H9 (cell line): ENCODE data around the gene SH3TC2. TPM values are rescaled to one million over a fixed set of nuclear protein-coding genes. Genes with fewer than 3 reads are reported as not detected.

Source experiments
- DNase-seq: peaks from one replicate; pipeline ENCODE4 v3.0.0-alpha.2; 2017
- H2AFZ ChIP-seq: one replicate; pipeline ENCODE4 v1.6.1; 2013; ENCODE audit warnings: mild to moderate bottlenecking, low read length, control low read depth, moderate library complexity
- H2AK5ac ChIP-seq: 2 replicates; pipeline ENCODE4 v1.6.1; 2013; ENCODE audit warnings: low read length, control low read depth, mixed read lengths; ENCODE audit not compliant: insufficient read length
- H2BK120ac ChIP-seq: one replicate; pipeline ENCODE4 v1.6.1; 2013; ENCODE audit warnings: low read depth, mild to moderate bottlenecking, low read length, control low read depth, inconsistent platforms; ENCODE audit not compliant: poor library complexity, severe bottlenecking
- H2BK12ac ChIP-seq: 2 replicates; pipeline ENCODE4 v1.6.1; 2013; ENCODE audit warnings: low read length, control low read depth, mixed read lengths, low read depth; ENCODE audit not compliant: insufficient read length
- H2BK15ac ChIP-seq: 2 replicates; pipeline ENCODE4 v1.6.1; 2013; ENCODE audit warnings: low read depth, low read length, control low read depth
- H2BK20ac ChIP-seq: one replicate; pipeline ENCODE4 v1.6.1; 2013; ENCODE audit warnings: low read depth, mild to moderate bottlenecking, low read length, control low read depth, inconsistent platforms; ENCODE audit not compliant: poor library complexity, severe bottlenecking
- H2BK5ac ChIP-seq: 2 replicates; pipeline ENCODE4 v1.6.1; 2013; ENCODE audit warnings: low read length, control low read depth, mixed read lengths; ENCODE audit not compliant: insufficient read length
- H3K14ac ChIP-seq: 2 replicates; pipeline ENCODE4 v1.6.1; 2013; ENCODE audit warnings: low read length, control low read depth; ENCODE audit not compliant: insufficient read depth
- H3K18ac ChIP-seq: 2 replicates; pipeline ENCODE4 v1.6.1; 2013; ENCODE audit warnings: low read depth, mild to moderate bottlenecking, mixed read lengths, low read length, control low read depth; ENCODE audit not compliant: insufficient read length
- H3K23ac ChIP-seq: 2 replicates; pipeline ENCODE4 v1.6.1; 2013; ENCODE audit warnings: low read length, control low read depth, mixed read lengths, low read depth; ENCODE audit not compliant: insufficient read length
- H3K23me2 ChIP-seq: 2 replicates; pipeline ENCODE4 v1.6.1; 2013; ENCODE audit warnings: low read depth, mild to moderate bottlenecking, mixed read lengths, low read length, control low read depth; ENCODE audit not compliant: insufficient read length, poor library complexity, severe bottlenecking
- H3K27ac ChIP-seq: 2 replicates; pipeline ENCODE4 v1.5.1; 2013; ENCODE audit warnings: low read length, control low read depth, mixed read lengths, low read depth; ENCODE audit not compliant: insufficient read length
- H3K27me3 ChIP-seq: 2 replicates; pipeline ENCODE4 v1.6.1; 2013; ENCODE audit warnings: low read length, control low read depth, inconsistent platforms; ENCODE audit not compliant: insufficient read depth
- H3K4ac ChIP-seq: 2 replicates; pipeline ENCODE4 v1.6.1; 2013; ENCODE audit warnings: low read depth, mild to moderate bottlenecking, control low read depth, inconsistent platforms, low read length, moderate library complexity
- H3K4me1 ChIP-seq: 2 replicates; pipeline ENCODE4 v1.6.1; 2013; ENCODE audit warnings: low read length, control low read depth, inconsistent platforms; ENCODE audit not compliant: insufficient read depth
- H3K4me2 ChIP-seq: 2 replicates; pipeline ENCODE4 v1.6.1; 2013; ENCODE audit warnings: low read length, control low read depth, mixed read lengths; ENCODE audit not compliant: insufficient read length, insufficient read depth
- H3K56ac ChIP-seq: 2 replicates; pipeline ENCODE4 v1.6.1; 2013; ENCODE audit warnings: low read depth, mild to moderate bottlenecking, mixed read lengths, low read length, control low read depth; ENCODE audit not compliant: insufficient read length
- H3K79me1 ChIP-seq: 2 replicates; pipeline ENCODE4 v1.6.1; 2013; ENCODE audit warnings: low read depth, mild to moderate bottlenecking, moderate library complexity, low read length, control low read depth, inconsistent platforms; ENCODE audit not compliant: insufficient read depth, poor library complexity, severe bottlenecking
- H3K79me2 ChIP-seq: 2 replicates; pipeline ENCODE4 v1.6.1; 2013; ENCODE audit warnings: low read length, control low read depth, inconsistent platforms; ENCODE audit not compliant: insufficient read depth
- H3K9ac ChIP-seq: 2 replicates; pipeline ENCODE4 v1.6.1; 2013; ENCODE audit warnings: low read length, control low read depth, mixed read lengths; ENCODE audit not compliant: insufficient read length; ENCODE audit errors: extremely low read depth
- H3K9me3 ChIP-seq: one replicate; pipeline ENCODE4 v1.6.1; 2013; ENCODE audit warnings: low read depth, low read length, inconsistent platforms; ENCODE audit not compliant: control insufficient read depth
- H3T11ph ChIP-seq: one replicate; pipeline ENCODE4 v1.6.1; 2013; ENCODE audit warnings: mild to moderate bottlenecking, low read length, control low read depth, inconsistent platforms
- H4K20me1 ChIP-seq: one replicate; pipeline ENCODE4 v1.6.1; 2013; ENCODE audit not compliant: control insufficient read depth, insufficient read length, insufficient read depth
- H4K5ac ChIP-seq: 2 replicates; pipeline ENCODE4 v1.6.1; 2013; ENCODE audit warnings: low read depth, mild to moderate bottlenecking, mixed read lengths, low read length, control low read depth; ENCODE audit not compliant: insufficient read length
- H4K8ac ChIP-seq: replicated peaks from 2 replicates; pipeline ENCODE4 v1.6.1; 2013; ENCODE audit warnings: low read length, control low read depth, mixed read lengths, low read depth; ENCODE audit not compliant: insufficient read length
- H4K91ac ChIP-seq: 2 replicates; pipeline ENCODE4 v1.6.1; 2013; ENCODE audit warnings: low read depth, mild to moderate bottlenecking, moderate library complexity, mixed read lengths, low read length, control low read depth; ENCODE audit not compliant: insufficient read length
- H3K27ac Mint-ChIP-seq, 3 experiments: 2 replicates in 2 of 3; 3 replicates in 1 of 3; pipeline ENCODE4 v1.8.0; 2020 to 2021; ENCODE audit warnings: mixed read lengths in 3 of 3, mild to moderate bottlenecking in 1 of 3, moderate library complexity in 1 of 3
- H3K27me3 Mint-ChIP-seq: 2 replicates; pipeline ENCODE4 v1.8.0; 2021; ENCODE audit warnings: low read depth, mild to moderate bottlenecking, moderate library complexity, mixed read lengths
- H3K36me3 Mint-ChIP-seq, 3 experiments: 2 replicates in 2 of 3; 3 replicates in 1 of 3; pipeline ENCODE4 v1.8.0; 2020 to 2021; ENCODE audit warnings: low read depth in 3 of 3, mixed read lengths in 3 of 3; ENCODE audit not compliant: insufficient read depth in 1 of 3
- H3K4me1 Mint-ChIP-seq, 2 experiments: 2 replicates each; pipeline ENCODE4 v1.8.0; 2020; ENCODE audit warnings: mixed read lengths in 2 of 2
- H3K4me3 Mint-ChIP-seq, 2 experiments: 2 replicates in 1 of 2; 3 replicates in 1 of 2; pipeline ENCODE4 v1.8.0; 2020 to 2021; ENCODE audit warnings: mild to moderate bottlenecking in 2 of 2, mixed read lengths in 2 of 2, moderate library complexity in 1 of 2
- H3K9me3 Mint-ChIP-seq, 2 experiments: 2 replicates in 1 of 2; 3 replicates in 1 of 2; pipeline ENCODE4 v1.8.0; 2020; ENCODE audit warnings: mild to moderate bottlenecking in 2 of 2, mixed read lengths in 2 of 2, moderate library complexity in 1 of 2
- CTCF ChIP-seq: fragments of 200-600 bp; sonication (generic); conservative IDR thresholded peaks from 3 replicates; pipeline ENCODE4 v1.8.0; 2021; ENCODE audit warnings: antibody characterized with exemption, mild to moderate bottlenecking
- WGBS: extraction: QIAGEN DNeasy Blood & Tissue Kit; methylation state at CpG from one replicate; pipeline ENCODE4 v1.1.7; 2013; ENCODE audit warnings: missing lambda C conversion rate, low lambda C conversion rate, mixed read lengths; ENCODE audit not compliant: insufficient read length; ENCODE audit errors: extremely low coverage; 5-methylcytosine and 5-hydroxymethylcytosine counted together
- total RNA-seq: library from RNA; stranded (reverse); gene quantifications from 2 replicates; pipeline ENCODE4 v1.2.1, GENCODE V29; 2021

Gene SH3TC2
- total RNA-seq, 1 experiment from 2014 or later: not detected

- Histone ChIP-seq H4K91ac (no peak overlapping the region), H3K27ac (no peak overlapping the region), H3T11ph (no peak overlapping the region), H3K79me2 (no peaks in the 10 kb centered on the region), H2BK12ac (no peak overlapping the region), H4K5ac (no peak overlapping the region), H3K4ac (no peak overlapping the region), H2BK120ac (no peak overlapping the region), H3K4me1 (no peaks in the 10 kb centered on the region), H3K79me1 (no peaks in the 10 kb centered on the region), H2BK15ac (no peak overlapping the region), H3K18ac (no peak overlapping the region), H4K20me1 (no peaks in the 10 kb centered on the region), H3K14ac (no peak overlapping the region), H3K9ac (no peak overlapping the region), H2AFZ (no peak overlapping the region), H4K8ac (no peak overlapping the region), H2BK20ac (no peak overlapping the region), H2BK5ac (no peak overlapping the region), H2AK5ac (no peak overlapping the region), H3K4me2 (no peak overlapping the region), H3K9me3 (no peaks in the 10 kb centered on the region), H3K56ac (no peak overlapping the region), H3K27me3 (no peaks in the 10 kb centered on the region), H3K23ac (no peak overlapping the region), H3K23me2 (no peaks in the 10 kb centered on the region)
- no CpG with 5 or more reads among the region's 4 CpGs for WGBS
- H3K27me3 Mint-ChIP-seq: no peaks in the 10 kb centered on the region; the same call in 1 of the 2 replicates
- H3K4me1 Mint-ChIP-seq: peaks cover 4% of the 10 kb centered on the region in 2 experiments; a peak in 2 of 4 replicates
- DNase-seq: no peak
- no peaks in the 10 kb centered on the region for H3K9me3 Mint-ChIP-seq
- no peak overlapping the region for H3K27ac Mint-ChIP-seq
- H3K4me3 Mint-ChIP-seq: no peak overlapping the region
- H3K36me3 Mint-ChIP-seq: no peaks in the 10 kb centered on the region
- TF ChIP-seq CTCF: no peak
Measured at GRCh38 chr5:149043641-149044040, 19.2 kb downstream of the SH3TC2 start.
